ENCODE results near the gene PANK4. TPM values are rescaled to one million over a fixed set of nuclear protein-coding genes. Genes with fewer than 3 reads are reported as not detected.

Gene PANK4
- total RNA-seq, 4 donors from 2014 or later = 22.5 to 48.9 (median 37.9) TPM

GRCh38 chr1:2538376-2538775, 12.0 kb upstream of the PANK4 start:
- DNase-seq (ENCODE audit: extremely low spot score) = no peak
- H3K4me1 ChIP-seq = peaks cover 9 to 15% (median 14%) of the 10 kb centered on the region in 4 donors
- intact Hi-C loops (cut with DNase I) = no loop called here
- no peaks in the 10 kb centered on the region for H3K36me3 ChIP-seq
- TF ChIP-seq POLR2AphosphoS5 (IDR thresholded peaks at IDR 0.05) = no peak
- TF ChIP-seq POLR2A (IDR thresholded peaks at IDR 0.05; ENCODE audit: low read depth) = no peak
- no peak for TF ChIP-seq EP300 (IDR thresholded peaks at IDR 0.05)
- TF ChIP-seq, protein P1, sequence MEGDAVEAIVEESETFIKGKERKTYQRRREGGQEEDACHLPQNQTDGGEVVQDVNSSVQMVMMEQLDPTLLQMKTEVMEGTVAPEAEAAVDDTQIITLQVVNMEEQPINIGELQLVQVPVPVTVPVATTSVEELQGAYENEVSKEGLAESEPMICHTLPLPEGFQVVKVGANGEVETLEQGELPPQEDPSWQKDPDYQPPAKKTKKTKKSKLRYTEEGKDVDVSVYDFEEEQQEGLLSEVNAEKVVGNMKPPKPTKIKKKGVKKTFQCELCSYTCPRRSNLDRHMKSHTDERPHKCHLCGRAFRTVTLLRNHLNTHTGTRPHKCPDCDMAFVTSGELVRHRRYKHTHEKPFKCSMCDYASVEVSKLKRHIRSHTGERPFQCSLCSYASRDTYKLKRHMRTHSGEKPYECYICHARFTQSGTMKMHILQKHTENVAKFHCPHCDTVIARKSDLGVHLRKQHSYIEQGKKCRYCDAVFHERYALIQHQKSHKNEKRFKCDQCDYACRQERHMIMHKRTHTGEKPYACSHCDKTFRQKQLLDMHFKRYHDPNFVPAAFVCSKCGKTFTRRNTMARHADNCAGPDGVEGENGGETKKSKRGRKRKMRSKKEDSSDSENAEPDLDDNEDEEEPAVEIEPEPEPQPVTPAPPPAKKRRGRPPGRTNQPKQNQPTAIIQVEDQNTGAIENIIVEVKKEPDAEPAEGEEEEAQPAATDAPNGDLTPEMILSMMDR (IDR thresholded peaks at IDR 0.05) = no peak
- no peak overlapping the region for H3K4me3 ChIP-seq
- no peak overlapping the region for H3K27ac ChIP-seq (replicated peaks in 1 of 4)
- WGBS = 96% methylated on average over 3 of the region's 4 CpGs
- H3K27me3 ChIP-seq = peaks cover 0 to 98% (median 15%) of the 10 kb centered on the region in 4 donors
- no peaks in the 10 kb centered on the region for H3K9me3 ChIP-seq

DNA sequence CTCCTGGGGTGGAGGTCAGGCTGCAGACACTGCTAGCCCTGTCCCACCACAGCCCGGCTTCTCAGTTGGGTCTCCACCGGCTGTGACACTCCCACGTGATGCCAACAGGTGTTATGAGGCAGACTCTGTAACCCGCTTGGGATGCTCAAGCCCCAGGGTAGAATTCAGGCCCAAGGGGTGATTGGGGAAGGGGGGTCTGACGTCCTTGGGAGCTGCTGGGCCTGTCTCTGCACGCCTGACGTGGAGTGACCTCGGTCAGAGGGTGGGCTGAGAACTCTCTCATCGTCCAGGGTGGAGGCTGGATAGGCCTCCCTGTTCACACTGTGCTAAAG, 11.4 kb upstream of the PANK4 start:
- no peaks in the 10 kb centered on the region for H3K36me3 ChIP-seq
- no peak overlapping the region for H3K27ac ChIP-seq (replicated peaks in 1 of 4)
- WGBS = 40% methylated on average over 5 of the region's 9 CpGs
- intact Hi-C loops (cut with DNase I) = no loop called here
- H3K4me1 ChIP-seq = peaks cover 9 to 15% (median 13%) of the 10 kb centered on the region in 4 donors
- TF ChIP-seq, protein P1 (IDR thresholded peaks at IDR 0.05) = no peak
- DNase-seq (ENCODE audit: extremely low spot score) = no peak
- H3K27me3 ChIP-seq = peaks cover 0 to 98% (median 18%) of the 10 kb centered on the region in 4 donors
- no peak overlapping the region for H3K4me3 ChIP-seq
- no peaks in the 10 kb centered on the region for H3K9me3 ChIP-seq

- Histone ChIP-seq H3K27me3 (peaks cover 0 to 100% (median 30%) of the 10 kb centered on the region in 4 donors), H3K27ac (replicated peaks in 1 of 4) (no peak overlapping the region), H3K36me3 (no peaks in the 10 kb centered on the region), H3K4me3 (no peak overlapping the region), H3K9me3 (no peaks in the 10 kb centered on the region), H3K4me1 (peaks cover 8 to 18% (median 12%) of the 10 kb centered on the region in 4 donors)
- no peak for TF ChIP-seq POLR2A (IDR thresholded peaks at IDR 0.05; ENCODE audit: low read depth)
- no peak for TF ChIP-seq EP300 (IDR thresholded peaks at IDR 0.05)
- TF ChIP-seq POLR2AphosphoS5 (IDR thresholded peaks at IDR 0.05) = no peak
- TF ChIP-seq, protein P1 (IDR thresholded peaks at IDR 0.05) = no peak
- DNase-seq (ENCODE audit: extremely low spot score) = no peak
- intact Hi-C loops (cut with DNase I) = no loop called here
- WGBS = 86% methylated on average over 8 of the region's 9 CpGs
Measured at GRCh38 chr1:2535981-2536380, 9.6 kb upstream of the PANK4 start.

- WGBS = 49% methylated on average over 18 of the region's 27 CpGs
- Histone ChIP-seq H3K27me3 (peaks cover 5 to 100% (median 32%) of the 10 kb centered on the region in 4 donors), H3K27ac (replicated peaks in 1 of 4) (no peak overlapping the region), H3K4me1 (peaks cover 10 to 18% (median 13%) of the 10 kb centered on the region in 4 donors), H3K4me3 (no peak overlapping the region), H3K36me3 (no peaks in the 10 kb centered on the region), H3K9me3 (no peaks in the 10 kb centered on the region)
- intact Hi-C loops (cut with DNase I) = no loop called here
- DNase-seq (ENCODE audit: extremely low spot score) = no peak
- no peak for TF ChIP-seq POLR2A (IDR thresholded peaks at IDR 0.05; ENCODE audit: low read depth)
- TF ChIP-seq POLR2AphosphoS5 (IDR thresholded peaks at IDR 0.05) = no peak
- no peak for TF ChIP-seq EP300 (IDR thresholded peaks at IDR 0.05)
- TF ChIP-seq, protein P1 (IDR thresholded peaks at IDR 0.05) = no peak
Measured at GRCh38 chr1:2535455-2535854, 9.1 kb upstream of the PANK4 start.

DNA sequence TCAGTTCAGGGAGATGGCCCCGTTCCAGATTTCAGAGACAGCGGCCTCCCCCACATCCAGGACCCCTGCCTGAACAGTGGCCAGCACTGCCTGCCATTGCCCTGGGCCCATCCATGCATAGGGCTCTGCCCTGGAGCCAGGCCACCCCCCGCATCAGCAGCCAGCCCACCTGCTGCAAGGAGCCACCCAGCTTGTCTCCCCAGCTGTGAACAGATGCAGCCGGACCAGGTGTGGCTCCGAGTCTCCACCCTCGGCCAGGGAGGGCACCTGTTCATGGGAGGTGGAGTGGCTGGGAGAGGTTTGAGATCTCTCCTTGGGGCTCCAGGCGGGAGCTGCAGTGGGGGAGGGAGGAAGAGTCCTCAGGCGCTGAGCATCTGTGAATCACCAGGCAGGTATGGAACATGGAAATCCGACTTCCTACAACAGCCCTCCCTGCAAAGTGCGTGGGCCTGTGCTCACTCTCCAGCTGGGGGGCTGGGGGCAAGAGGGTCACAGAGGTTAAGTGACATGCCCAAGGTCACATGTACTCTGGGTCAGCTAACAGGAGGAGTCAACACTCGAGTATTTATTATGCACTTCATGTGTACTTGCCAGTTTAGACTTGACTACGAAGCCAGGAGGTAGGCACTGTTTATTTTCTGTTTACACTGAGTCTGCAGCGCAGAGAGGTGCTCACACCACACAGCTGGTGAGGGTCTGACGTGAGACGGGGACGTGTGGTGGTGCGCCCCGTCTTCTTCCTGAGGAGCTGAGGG, 8.5 kb upstream of the PANK4 start:
- TF ChIP-seq EP300 (IDR thresholded peaks at IDR 0.05) (no peak), POLR2A (IDR thresholded peaks at IDR 0.05; ENCODE audit: low read depth) (no peak), POLR2AphosphoS5 (IDR thresholded peaks at IDR 0.05) (no peak)
- TF ChIP-seq, protein P1 (IDR thresholded peaks at IDR 0.05) = no peak
- Histone ChIP-seq H3K4me3 (no peak overlapping the region), H3K27me3 (peaks cover 7 to 100% (median 31%) of the 10 kb centered on the region in 4 donors), H3K9me3 (no peaks in the 10 kb centered on the region), H3K4me1 (peaks cover 15 to 22% (median 18%) of the 10 kb centered on the region in 4 donors), H3K36me3 (no peaks in the 10 kb centered on the region), H3K27ac (replicated peaks in 1 of 4) (no peak overlapping the region)
- intact Hi-C loops (cut with DNase I) = no loop called here
- WGBS = 49% methylated on average over 11 of the region's 18 CpGs
- no peak for DNase-seq (ENCODE audit: extremely low spot score)

Measured in esophagus muscularis mucosa (tissue), 4 donors.